ENCODE measurements around the gene EDN1. TPM values are rescaled to one million over a fixed set of nuclear protein-coding genes. Genes with fewer than 3 reads are reported as not detected.

EDN1 gene
- total RNA-seq, 2 experiments from 2014 or later, result 0.14 TPM; not detected in 1

- Mint-ChIP-seq H3K4me3 (no peak overlapping the region), H3K27ac (no peak overlapping the region), H3K9me3 (no peaks in the 10 kb centered on the region), H3K36me3 (ENCODE audit: low read depth) (no peaks in the 10 kb centered on the region), H3K4me1 (ENCODE audit: low read depth) (no peaks in the 10 kb centered on the region), H3K27me3 (peaks cover 4% of the 10 kb centered on the region)
- POLR2A ChIA-PET, result no interaction called here
- ATAC-seq (no peak), DNase-seq (no peak)
- CTCF ChIA-PET, result no interaction called here
- TF ChIP-seq CTCF (IDR thresholded peaks at IDR 0.05), result no peak
- intact Hi-C loops (cut with micrococcal nuclease), result no loop called here
Observed at GRCh38 chr6:12343440-12344162, 53.4 kb downstream of the EDN1 start.

GRCh38 chr6:12344296-12344695 lies 54.1 kb downstream of the EDN1 start:
- no peak for ATAC-seq
- CTCF ChIA-PET, result interaction anchor here (0.7 kb wide), 1 partner anchor 497 kb away, joined by 3 read pairs; no protein-coding TSS in a partner anchor
- Mint-ChIP-seq H3K27me3 (peaks cover 4% of the 10 kb centered on the region), H3K4me1 (ENCODE audit: low read depth) (no peaks in the 10 kb centered on the region), H3K4me3 (no peak overlapping the region), H3K27ac (no peak overlapping the region), H3K36me3 (ENCODE audit: low read depth) (no peaks in the 10 kb centered on the region), H3K9me3 (no peaks in the 10 kb centered on the region)
- no peak for TF ChIP-seq CTCF (IDR thresholded peaks at IDR 0.05)
- intact Hi-C loops (cut with micrococcal nuclease), result no loop called here
- POLR2A ChIA-PET, result no interaction called here
- no peak for DNase-seq

DNA sequence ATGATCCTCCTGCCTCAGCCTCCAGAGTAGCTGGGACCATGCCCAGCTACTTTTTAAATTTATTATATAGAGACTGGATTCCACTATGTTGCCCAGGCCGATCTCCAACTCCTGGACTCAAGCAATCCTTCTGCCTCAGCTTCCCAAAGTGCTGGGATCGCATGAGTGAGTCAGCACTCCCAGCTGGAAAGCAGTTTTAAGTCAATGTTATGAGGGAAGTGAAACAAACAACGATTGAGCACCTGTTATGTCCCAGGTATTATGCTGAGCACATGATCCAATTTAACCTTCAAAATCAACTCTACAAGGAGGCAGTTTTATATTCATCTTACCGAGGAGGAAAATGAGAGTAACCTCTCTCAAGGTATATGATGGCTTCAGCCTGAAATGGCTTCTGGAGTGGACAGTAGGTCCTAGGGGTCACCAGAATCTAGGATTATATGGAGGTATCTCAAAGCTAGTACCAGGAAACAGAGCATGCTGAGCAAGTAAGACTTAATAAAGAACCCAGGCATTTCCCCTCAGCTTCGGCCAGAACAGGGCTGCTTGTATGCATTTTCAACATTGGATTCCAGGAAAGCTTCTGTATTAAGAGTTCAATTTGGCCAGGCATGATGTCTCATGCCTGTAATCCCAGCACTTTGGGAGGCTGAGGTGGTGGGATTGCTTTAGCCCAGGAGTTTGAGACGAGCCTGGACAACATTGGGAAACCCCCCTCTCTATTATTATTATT lies 55.0 kb downstream of the EDN1 start:
- no peaks in the 10 kb centered on the region for H3K36me3 Mint-ChIP-seq (ENCODE audit: low read depth)
- DNase-seq, result no peak
- CTCF ChIA-PET, result interaction anchor here (0.7 kb wide), 1 partner anchor 498 kb away, joined by 3 read pairs; no protein-coding TSS in a partner anchor
- no peak for TF ChIP-seq CTCF (IDR thresholded peaks at IDR 0.05)
- H3K27ac Mint-ChIP-seq, result no peak overlapping the region
- intact Hi-C loops (cut with micrococcal nuclease), result no loop called here
- no peak for ATAC-seq
- no peaks in the 10 kb centered on the region for H3K4me1 Mint-ChIP-seq (ENCODE audit: low read depth)
- peaks cover 4% of the 10 kb centered on the region for H3K27me3 Mint-ChIP-seq
- H3K9me3 Mint-ChIP-seq, result no peaks in the 10 kb centered on the region
- POLR2A ChIA-PET, result no interaction called here
- H3K4me3 Mint-ChIP-seq, result no peak overlapping the region

- CTCF ChIA-PET, result interaction anchor here (0.9 kb wide), 1 partner anchor 15 kb away, joined by 3 read pairs; no protein-coding TSS in a partner anchor
- peaks cover under 1% of the 10 kb centered on the region for H3K9me3 Mint-ChIP-seq
- no peaks in the 10 kb centered on the region for H3K36me3 Mint-ChIP-seq (ENCODE audit: low read depth)
- peaks cover 2% of the 10 kb centered on the region for H3K27me3 Mint-ChIP-seq
- intact Hi-C loops (cut with micrococcal nuclease), result no loop called here
- POLR2A ChIA-PET, result no interaction called here
- TF ChIP-seq CTCF (IDR thresholded peaks at IDR 0.05), result no peak
- H3K27ac Mint-ChIP-seq, result no peak overlapping the region
- ATAC-seq (no peak), DNase-seq (no peak)
- H3K4me3 Mint-ChIP-seq, result no peak overlapping the region
- no peaks in the 10 kb centered on the region for H3K4me1 Mint-ChIP-seq (ENCODE audit: low read depth)
Observed at GRCh38 chr6:12345694-12346058, 55.5 kb downstream of the EDN1 start.
